Naive thymus-derived CD4-positive, alpha-beta T cell (primary cell): ENCODE results near the gene MORC2. TPM values are rescaled to one million over a fixed set of nuclear protein-coding genes. Genes with fewer than 3 reads are reported as not detected.
A peak's percentile ranks its signal among the peaks of the same experiment; 100 is the strongest.

ENCODE experiments used
- ATAC-seq: fragments of 150-1000 bp; cut with Tn5 transposase; 2 replicates; pipeline ENCODE4 v1.10.0; 2021; ENCODE audit warnings: mild to moderate bottlenecking, moderate library complexity
- CTCF ChIA-PET: fragments of 350-600 bp; sonication (Branson Sonifier 250); formaldehyde crosslinking; loops from one replicate; lab custom pipeline; 2021; ENCODE audit warnings: antibody characterized with exemption; lab: Charles Lee
- POLR2A ChIA-PET: fragments of 350-600 bp; sonication (Branson Sonifier 250); formaldehyde crosslinking; loops from one replicate; lab custom pipeline; 2021; ENCODE audit warnings: antibody characterized with exemption, inconsistent platforms; lab: Charles Lee
- DNase-seq, 9 donors: peaks; one replicate each; pipeline versions ENCODE4 v3.0.0 to v3.0.0-alpha.2; 2020 to 2022; ENCODE audit warnings: mixed read lengths in 1 of 9
- H3K27ac ChIP-seq: one replicate; pipeline ENCODE4 v1.7.0; 2013; ENCODE audit warnings: mild to moderate bottlenecking, low read depth, low read length, moderate library complexity
- H3K27me3 ChIP-seq, 2 donors: one replicate each; pipeline ENCODE4 v1.7.0; 2013; ENCODE audit warnings: low read length in 2 of 2, mild to moderate bottlenecking in 2 of 2, moderate library complexity in 2 of 2; ENCODE audit not compliant: control insufficient read depth in 2 of 2, insufficient read depth in 2 of 2
- H3K36me3 ChIP-seq, 3 experiments: 1 replicate in 2 of 3; 2 replicates in 1 of 3; pipeline ENCODE4 v1.7.0; 2013; ENCODE audit warnings: low read length in 3 of 3, mild to moderate bottlenecking in 3 of 3, moderate library complexity in 1 of 3; ENCODE audit not compliant: insufficient read depth in 3 of 3, control insufficient read depth in 2 of 3
- H3K4me1 ChIP-seq, 2 donors: one replicate each; pipeline ENCODE4 v1.7.0; 2013; ENCODE audit warnings: low read length in 2 of 2, mild to moderate bottlenecking in 2 of 2, moderate library complexity in 1 of 2; ENCODE audit not compliant: control insufficient read depth in 2 of 2, insufficient read depth in 2 of 2
- H3K4me3 ChIP-seq: 2 replicates; pipeline ENCODE4 v1.7.0; 2013; ENCODE audit warnings: mild to moderate bottlenecking, low read length
- H3K9me3 ChIP-seq, 3 experiments: 1 replicate in 2 of 3; 2 replicates in 1 of 3; pipeline ENCODE4 v1.7.0; 2013; ENCODE audit warnings: low read length in 3 of 3; ENCODE audit not compliant: control insufficient read depth in 2 of 3
- H3K27ac Mint-ChIP-seq, 9 donors: one replicate each; pipeline ENCODE4 v1.8.0; 2020 to 2022; ENCODE audit warnings: mixed read lengths in 9 of 9, mild to moderate bottlenecking in 8 of 9, moderate library complexity in 5 of 9, inconsistent platforms in 2 of 9
- H3K27me3 Mint-ChIP-seq, 5 donors: one replicate each; pipeline ENCODE4 v1.8.0; 2021 to 2022; ENCODE audit warnings: mixed read lengths in 5 of 5, mild to moderate bottlenecking in 1 of 5
- H3K36me3 Mint-ChIP-seq, 5 donors: one replicate each; pipeline ENCODE4 v1.8.0; 2020 to 2022; ENCODE audit warnings: mixed read lengths in 5 of 5, mild to moderate bottlenecking in 3 of 5, inconsistent platforms in 1 of 5
- H3K4me1 Mint-ChIP-seq, 7 donors: one replicate each; pipeline ENCODE4 v1.8.0; 2020 to 2022; ENCODE audit warnings: mixed read lengths in 7 of 7, mild to moderate bottlenecking in 3 of 7, inconsistent platforms in 1 of 7
- H3K4me3 Mint-ChIP-seq, 10 donors: one replicate each; pipeline ENCODE4 v1.8.0; 2020 to 2022; ENCODE audit warnings: mild to moderate bottlenecking in 10 of 10, mixed read lengths in 10 of 10, moderate library complexity in 6 of 10, inconsistent platforms in 2 of 10
- H3K9me3 Mint-ChIP-seq, 11 donors: one replicate each; pipeline ENCODE4 v1.8.0; 2020 to 2022; ENCODE audit warnings: mixed read lengths in 11 of 11, mild to moderate bottlenecking in 4 of 11, inconsistent platforms in 1 of 11, moderate library complexity in 1 of 11
- intact Hi-C, 2 donors: fragments of 100-400 bp; cut with micrococcal nuclease; formaldehyde crosslinking; loops; one replicate each; pipeline ENCODE4 v1.15.1; 2023
- polyA plus RNA-seq, 2 donors: library from polyadenylated mRNA; unstranded; fragments of 300-500 nt; fragmentation: Illumina TruSeq; gene quantifications; one replicate each; pipeline ENCODE4 v1.2.3, GENCODE V29; 2021
- total RNA-seq, 6 experiments: library from RNA in 5 of 6; stranded (reverse) in 5 of 6; gene quantifications; 1 replicate in 5 of 6; 2 replicates in 1 of 6; pipeline ENCODE4 v1.2.3 and lab custom pipeline; 2021 to 2026

Gene MORC2
- total and polyA plus RNA-seq, 7 experiments from 2014 or later: 12.8 to 66.9 (median 43.7) TPM

DNA sequence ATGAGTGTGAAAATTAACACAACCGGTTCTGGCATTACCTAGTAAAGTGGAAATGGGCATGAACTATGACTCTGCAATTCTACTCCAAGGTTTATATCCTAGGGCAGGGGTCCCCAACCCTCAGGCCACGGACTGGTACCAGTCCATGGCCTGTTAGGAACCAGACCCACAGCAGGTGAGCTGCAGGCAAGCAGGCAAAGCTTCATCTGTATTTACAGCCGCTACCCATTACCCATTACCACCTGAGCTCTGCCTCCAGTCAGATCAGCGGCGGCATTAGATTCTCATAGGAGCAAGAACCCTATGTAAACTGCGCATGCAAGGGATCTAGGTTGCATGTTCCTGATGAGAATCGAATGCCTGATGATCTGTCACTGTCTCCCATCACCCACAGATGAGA is 49.8 kb downstream of the MORC2 start:
- peaks cover 6 to 16% of the 10 kb centered on the region in 2 donors for H3K4me1 ChIP-seq
- no peak overlapping the region for H3K4me3 ChIP-seq
- Mint-ChIP-seq H3K27ac (no peak overlapping the region), H3K4me3 (peak overlapping the region in 1 of 10 donors; percentile 23), H3K27me3 (peaks cover 0 to 2% (median 0%) of the 10 kb centered on the region in 5 donors), H3K4me1 (peaks cover 4 to 29% (median 21%) of the 10 kb centered on the region in 7 donors), H3K36me3 (peaks cover 0 to 8% (median 5%) of the 10 kb centered on the region in 5 donors), H3K9me3 (peaks cover 0 to 8% (median 0%) of the 10 kb centered on the region in 11 donors)
- H3K36me3 ChIP-seq: peaks cover 0 to 5% (median 0%) of the 10 kb centered on the region in 3 experiments
- ChIA-PET CTCF (interaction anchor here (1.0 to 2.9 kb wide), 3 partner anchors 51 to 283 kb away, joined by 4 to 8 read pairs (median 4); partner anchors contain the start of genes MORC2, SLC35E4 and TUG1), POLR2A (interaction anchor here (9.2 kb wide), 1 partner anchor 21 kb away, joined by 104 read pairs; no protein-coding TSS in a partner anchor)
- no peaks in the 10 kb centered on the region for H3K27me3 ChIP-seq
- DNase-seq (no peak), ATAC-seq (no peak)
- H3K9me3 ChIP-seq: no peaks in the 10 kb centered on the region
- no peak overlapping the region for H3K27ac ChIP-seq
- intact Hi-C loops: no loop called here

DNA sequence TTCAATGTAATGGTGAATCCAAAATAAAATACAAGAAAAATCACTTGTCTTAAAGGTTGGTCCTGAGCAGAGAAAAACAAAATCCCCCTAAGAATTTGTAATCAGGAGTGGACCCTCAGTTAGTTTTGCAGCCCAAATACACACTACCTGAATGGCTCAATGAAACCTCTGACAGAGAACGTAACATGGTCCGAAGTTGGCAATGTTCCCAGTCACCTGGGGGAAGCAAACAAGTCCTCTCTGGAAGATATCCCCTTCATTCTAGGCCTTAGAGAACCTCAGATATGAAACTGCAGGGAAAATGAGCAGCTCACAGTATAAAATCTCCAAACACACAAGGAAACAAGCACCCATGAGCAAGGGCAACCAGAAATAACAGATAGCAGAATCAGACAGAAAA is 58.2 kb downstream of the MORC2 start:
- peaks cover 0 to 39% (median 3%) of the 10 kb centered on the region in 3 experiments for H3K36me3 ChIP-seq
- intact Hi-C loops: no loop called here
- no peak overlapping the region for H3K4me3 ChIP-seq
- H3K9me3 ChIP-seq: no peaks in the 10 kb centered on the region
- H3K27ac ChIP-seq: no peak overlapping the region
- H3K27ac Mint-ChIP-seq: no peak overlapping the region
- H3K4me1 Mint-ChIP-seq: peaks cover 0 to 11% (median 4%) of the 10 kb centered on the region in 7 donors
- CTCF ChIA-PET: interaction anchor here (0.6 to 1.8 kb wide), 2 partner anchors 12 to 250 kb away, joined by 4 to 5 read pairs; no protein-coding TSS in a partner anchor
- H3K4me1 ChIP-seq: no peaks in the 10 kb centered on the region
- POLR2A ChIA-PET: interaction anchor here (1.0 kb wide), 1 partner anchor 11 kb away, joined by 3 read pairs; no protein-coding TSS in a partner anchor
- peaks cover 3 to 43% (median 18%) of the 10 kb centered on the region in 5 donors for H3K36me3 Mint-ChIP-seq
- ATAC-seq (no peak), DNase-seq (no peak)
- H3K9me3 Mint-ChIP-seq: peaks cover 0 to 4% (median 0%) of the 10 kb centered on the region in 11 donors
- H3K27me3 Mint-ChIP-seq: no peaks in the 10 kb centered on the region
- no peaks in the 10 kb centered on the region for H3K27me3 ChIP-seq
- no peak overlapping the region for H3K4me3 Mint-ChIP-seq

DNA sequence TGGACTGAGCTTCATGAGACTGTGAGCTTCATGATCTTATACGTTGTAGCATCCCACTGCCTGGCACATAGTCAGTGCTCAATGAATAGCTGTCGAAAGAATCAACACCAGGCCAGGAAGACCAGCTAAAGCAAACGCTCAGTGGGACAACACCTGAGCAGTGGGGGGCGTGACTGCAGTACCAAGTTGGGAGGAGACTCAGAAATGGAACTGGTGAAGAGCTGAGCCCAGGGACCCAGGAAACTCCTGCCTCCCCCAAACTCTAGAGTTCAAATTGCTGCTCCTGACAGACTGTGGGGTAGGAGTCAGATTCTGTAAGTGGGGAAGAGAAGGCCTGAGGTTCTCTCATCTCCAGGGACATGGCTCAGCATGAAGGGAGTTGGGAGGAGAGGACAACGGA is 59.3 kb downstream of the MORC2 start:
- peaks cover 0 to 4% (median 0%) of the 10 kb centered on the region in 11 donors for H3K9me3 Mint-ChIP-seq
- no peak for DNase-seq
- H3K4me3 Mint-ChIP-seq: no peak overlapping the region
- Histone ChIP-seq H3K27me3 (no peaks in the 10 kb centered on the region), H3K36me3 (peaks cover 0 to 39% (median 3%) of the 10 kb centered on the region in 3 experiments), H3K9me3 (no peaks in the 10 kb centered on the region), H3K4me1 (no peaks in the 10 kb centered on the region), H3K27ac (no peak overlapping the region), H3K4me3 (no peak overlapping the region)
- H3K27ac Mint-ChIP-seq: no peak overlapping the region
- no peak for ATAC-seq
- POLR2A ChIA-PET: no interaction called here
- H3K27me3 Mint-ChIP-seq: no peaks in the 10 kb centered on the region
- CTCF ChIA-PET: interaction anchor here (1.8 kb wide), 1 partner anchor 13 kb away, joined by 4 read pairs; no protein-coding TSS in a partner anchor
- peaks cover 0 to 11% (median 4%) of the 10 kb centered on the region in 7 donors for H3K4me1 Mint-ChIP-seq
- peaks cover 3 to 44% (median 18%) of the 10 kb centered on the region in 5 donors for H3K36me3 Mint-ChIP-seq
- intact Hi-C loops: no loop called here

DNA sequence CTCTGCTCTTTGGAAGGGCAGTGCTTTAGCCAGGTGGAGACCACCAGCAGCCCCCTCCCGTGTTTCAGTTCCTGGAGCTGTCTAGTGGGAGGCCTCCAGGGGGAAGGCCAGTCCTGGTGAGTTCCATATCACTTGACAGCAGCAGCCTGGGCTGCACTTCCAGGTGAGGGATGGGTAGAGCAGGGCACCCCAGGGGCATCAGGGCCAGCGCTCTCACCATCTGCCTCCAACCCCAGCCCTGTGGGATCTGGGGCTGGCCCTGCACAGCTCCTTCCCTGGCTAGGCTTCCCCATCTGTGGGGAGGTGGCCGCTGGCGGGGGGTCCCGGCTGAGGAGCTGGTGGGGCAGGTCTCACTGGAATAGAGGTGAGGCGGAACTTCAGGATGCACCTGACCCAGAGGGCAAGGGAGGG is 60.5 kb downstream of the MORC2 start:
- POLR2A ChIA-PET: no interaction called here
- peaks cover 0 to 4% (median 0%) of the 10 kb centered on the region in 11 donors for H3K9me3 Mint-ChIP-seq

DNA sequence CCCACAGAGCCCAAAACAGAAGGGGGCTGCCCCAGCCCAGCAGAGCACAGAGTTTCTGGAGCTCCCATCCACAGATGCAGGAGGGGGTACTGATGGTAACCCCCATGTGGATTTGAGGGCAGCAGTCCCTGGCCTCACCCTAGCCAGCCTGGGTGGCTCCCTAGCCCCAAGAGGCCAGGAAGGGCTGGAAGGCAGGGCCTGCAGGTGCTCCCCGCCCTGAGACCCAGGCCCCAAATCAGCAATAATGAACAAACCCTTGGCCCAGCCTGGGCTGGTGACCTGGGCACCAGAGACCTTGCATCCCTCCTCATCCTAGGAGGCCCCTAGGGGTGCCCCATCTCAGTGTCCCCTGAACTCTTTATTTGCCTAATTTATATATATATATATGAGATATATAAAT is 61.6 kb downstream of the MORC2 start:
- peaks cover 6 to 59% (median 37%) of the 10 kb centered on the region in 5 donors for H3K36me3 Mint-ChIP-seq
- intact Hi-C loops: no loop called here

More for the DNA sequence above, 60.5 kb downstream of the MORC2 start:
- Histone ChIP-seq H3K9me3 (no peaks in the 10 kb centered on the region), H3K27me3 (no peaks in the 10 kb centered on the region), H3K4me3 (no peak overlapping the region), H3K36me3 (peaks cover 0 to 51% (median 3%) of the 10 kb centered on the region in 3 experiments), H3K27ac (no peak overlapping the region), H3K4me1 (no peaks in the 10 kb centered on the region)
- Mint-ChIP-seq H3K4me3 (no peak overlapping the region), H3K27ac (no peak overlapping the region), H3K36me3 (peaks cover 3 to 50% (median 27%) of the 10 kb centered on the region in 5 donors), H3K27me3 (no peaks in the 10 kb centered on the region), H3K4me1 (peaks cover 1 to 14% (median 10%) of the 10 kb centered on the region in 7 donors)
- DNase-seq: no peak
- intact Hi-C loops: no loop called here
- ATAC-seq: no peak
- CTCF ChIA-PET: no interaction called here

DNA sequence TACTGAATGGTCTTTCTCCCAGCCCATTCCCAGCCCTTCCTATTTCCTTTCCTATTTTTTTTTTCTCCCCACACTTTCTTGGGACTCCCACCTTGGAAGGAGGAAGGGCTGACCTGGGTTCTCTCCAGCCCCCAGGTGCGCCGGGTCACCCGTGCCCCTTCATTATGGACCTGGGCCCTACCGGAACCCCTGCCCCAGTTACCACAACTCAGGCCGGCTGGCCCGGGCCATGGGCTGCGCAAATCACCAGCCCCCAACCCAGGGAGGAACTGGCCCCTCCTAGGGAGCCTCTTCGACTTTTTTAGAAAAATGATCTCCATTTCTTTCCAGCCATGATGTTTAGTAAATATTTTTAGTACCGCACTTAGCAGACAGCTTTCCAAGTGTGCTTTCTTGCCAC is 62.2 kb downstream of the MORC2 start:
- Histone ChIP-seq H3K27me3 (no peaks in the 10 kb centered on the region), H3K27ac (no peak overlapping the region), H3K9me3 (no peaks in the 10 kb centered on the region), H3K4me1 (no peaks in the 10 kb centered on the region), H3K36me3 (peaks cover 0 to 59% (median 3%) of the 10 kb centered on the region in 3 experiments), H3K4me3 (no peak overlapping the region)
- ChIA-PET POLR2A (no interaction called here), CTCF (no interaction called here)
- H3K4me3 Mint-ChIP-seq: no peak overlapping the region
- H3K36me3 Mint-ChIP-seq: peaks cover 6 to 62% (median 41%) of the 10 kb centered on the region in 5 donors
- no peaks in the 10 kb centered on the region for H3K9me3 Mint-ChIP-seq
- H3K27ac Mint-ChIP-seq: peak overlapping the region in 1 of 9 donors; percentile 38
- DNase-seq (no peak), ATAC-seq (no peak)
- peaks cover 4 to 25% (median 10%) of the 10 kb centered on the region in 7 donors for H3K4me1 Mint-ChIP-seq
- intact Hi-C loops: no loop called here
- no peaks in the 10 kb centered on the region for H3K27me3 Mint-ChIP-seq

More for the DNA sequence above, 61.6 kb downstream of the MORC2 start:
- Mint-ChIP-seq H3K9me3 (peaks cover 0 to 1% (median 0%) of the 10 kb centered on the region in 11 donors), H3K4me1 (peaks cover 4 to 25% (median 11%) of the 10 kb centered on the region in 7 donors), H3K27me3 (no peaks in the 10 kb centered on the region), H3K4me3 (no peak overlapping the region), H3K27ac (no peak overlapping the region)
- Histone ChIP-seq H3K4me3 (no peak overlapping the region), H3K27me3 (no peaks in the 10 kb centered on the region), H3K9me3 (no peaks in the 10 kb centered on the region), H3K4me1 (no peaks in the 10 kb centered on the region), H3K36me3 (peaks cover 0 to 59% (median 3%) of the 10 kb centered on the region in 3 experiments), H3K27ac (no peak overlapping the region)
- ATAC-seq (no peak), DNase-seq (no peak)
- ChIA-PET CTCF (no interaction called here), POLR2A (no interaction called here)
